Heart left ventricle (tissue), 16 donors: ENCODE results near the gene SMG5. TPM values are rescaled to one million over a fixed set of nuclear protein-coding genes. Genes with fewer than 3 reads are reported as not detected.

Experiments
- ATAC-seq, 4 donors: fragments of 200-7000 bp; cut with Tn5 transposase; one replicate each; pipeline ENCODE4 v1.9.1; 2020 to 2022; ENCODE audit warnings: moderate library complexity in 4 of 4, mild to moderate bottlenecking in 3 of 4, moderate number of reproducible peaks in 1 of 4
- DNase-seq, 5 donors: peaks; one replicate each; pipeline ENCODE4 v3.0.0-alpha.2; 2020
- H3K27ac ChIP-seq, 12 donors: fragments of 200-600 bp; sonication (generic) in 4 of 12; one replicate each; pipeline versions ENCODE4 v1.5.0 to v1.8.0; 2016 to 2022; ENCODE audit warnings: mild to moderate bottlenecking in 2 of 12
- H3K27me3 ChIP-seq, 9 donors: fragments of 200-600 bp; sonication (generic) in 2 of 9; one replicate each; pipeline versions ENCODE4 v1.5.1 to v1.8.0; 2016 to 2022; ENCODE audit warnings: mild to moderate bottlenecking in 3 of 9
- H3K36me3 ChIP-seq, 9 donors: fragments of 200-600 bp; sonication (generic) in 2 of 9; one replicate each; pipeline versions ENCODE4 v1.5.0 to v1.8.0; 2018 to 2022; ENCODE audit warnings: mild to moderate bottlenecking in 2 of 9
- H3K4me1 ChIP-seq, 12 donors: fragments of 200-600 bp; sonication (generic) in 4 of 12; one replicate each; pipeline versions ENCODE4 v1.5.0 to v1.8.0; 2016 to 2022; ENCODE audit warnings: mild to moderate bottlenecking in 3 of 12
- H3K4me3 ChIP-seq, 12 donors: fragments of 200-600 bp; sonication (generic) in 4 of 12; one replicate each; pipeline versions ENCODE4 v1.5.0 to v1.8.0; 2017 to 2022; ENCODE audit warnings: mild to moderate bottlenecking in 9 of 12, moderate library complexity in 4 of 12
- H3K9me3 ChIP-seq, 12 donors: fragments of 200-600 bp; sonication (generic) in 4 of 12; one replicate each; pipeline versions ENCODE4 v1.5.0 to v1.8.0; 2016 to 2022; ENCODE audit warnings: mild to moderate bottlenecking in 1 of 12
- POLR2A ChIP-seq, 2 donors: fragments of 450-650 bp; IDR thresholded peaks; one replicate each; pipeline ENCODE4 v1.6.1; 2017; ENCODE audit warnings: antibody characterized with exemption in 2 of 2, mild to moderate bottlenecking in 2 of 2, moderate library complexity in 2 of 2
- WGBS, 4 donors: extraction: QIAGEN DNeasy Blood & Tissue Kit in 2 of 4; methylation state at CpG; one replicate each; pipeline versions ENCODE4 v1.1.5 to v1.1.7; 2013 to 2018; 5-methylcytosine and 5-hydroxymethylcytosine counted together
- intact Hi-C, 10 donors: fragments of 100-400 bp; cut with DNase I; formaldehyde crosslinking; loops; one replicate each; pipeline versions ENCODE4 v1.11.1 to v1.14.2; 2022
- polyA plus RNA-seq, 2 donors: library from polyadenylated mRNA; stranded (reverse); fragments of 200-250 nt; gene quantifications; one replicate each; pipeline ENCODE4 v1.2.3, GENCODE V29; 2013
- total RNA-seq, 9 donors: library from RNA; depleted of rRNA in 2 of 9; stranded (reverse); fragments of >200 nt in 2 of 9; fragmentation: NEBNext Ultra II Directional in 3 of 9; extraction: Animal tissue kit (Norgen Biotek cat#: 25700) in 3 of 9; gene quantifications; one replicate each; pipeline versions ENCODE4 v1.1.0 to v1.2.4, GENCODE V29; 2016 to 2023
- TF ChIP-seq, protein P1 (sequence below), 12 donors: fragments of 200-600 bp; sonication (generic) in 4 of 12; IDR thresholded peaks; one replicate each; pipeline versions ENCODE4 v1.5.0 to v1.8.0; 2018 to 2022; ENCODE audit warnings: antibody characterized with exemption in 12 of 12, mild to moderate bottlenecking in 5 of 12
- donor health status: ischemic (EF 13 %, LVEDD 7.1; RV severe dilation, severe dysfunction).
- donor health status: healthy with polysubstance abuse.
- donor health status: DM: no; HTN: yes; CAD: no.
- donor health status: DM: no; HTN: no; CAD: no.
- donor health status: ischemic (EF 25% LVEDD 6.9; RV normal size, moderate dysfunction).
- donor health status: ischemic (EF 25% LVEDD 5.7; RV mildly dilated, moderate dysfunction).
- donor health status: healthy.
- donor health status: DM: yes; HTN: yes; CAD: no.
- donor health status: ischemic (EF 35%, LVEDD 5.7; RV mildly dilated, moderate dysfunction).
- donor health status: nonischemic (EF 11% LVEDD 7.7; RV severe dilation, severe dysfunction).
- donor health status: DM: yes; HTN: yes; CAD: no.
- donor health status: PGD.
- donor health status: ischemic (EF 29% LVEDD 5.4; RV normal size, mild dysfunction).
- donor health status: nonischemic (EF 23%, LVEDD 6.1; RV moderate dilation, normal function).

SMG5 gene
- total and polyA plus RNA-seq, 11 donors = 56.3 to 104 (median 89.4) TPM

DNA sequence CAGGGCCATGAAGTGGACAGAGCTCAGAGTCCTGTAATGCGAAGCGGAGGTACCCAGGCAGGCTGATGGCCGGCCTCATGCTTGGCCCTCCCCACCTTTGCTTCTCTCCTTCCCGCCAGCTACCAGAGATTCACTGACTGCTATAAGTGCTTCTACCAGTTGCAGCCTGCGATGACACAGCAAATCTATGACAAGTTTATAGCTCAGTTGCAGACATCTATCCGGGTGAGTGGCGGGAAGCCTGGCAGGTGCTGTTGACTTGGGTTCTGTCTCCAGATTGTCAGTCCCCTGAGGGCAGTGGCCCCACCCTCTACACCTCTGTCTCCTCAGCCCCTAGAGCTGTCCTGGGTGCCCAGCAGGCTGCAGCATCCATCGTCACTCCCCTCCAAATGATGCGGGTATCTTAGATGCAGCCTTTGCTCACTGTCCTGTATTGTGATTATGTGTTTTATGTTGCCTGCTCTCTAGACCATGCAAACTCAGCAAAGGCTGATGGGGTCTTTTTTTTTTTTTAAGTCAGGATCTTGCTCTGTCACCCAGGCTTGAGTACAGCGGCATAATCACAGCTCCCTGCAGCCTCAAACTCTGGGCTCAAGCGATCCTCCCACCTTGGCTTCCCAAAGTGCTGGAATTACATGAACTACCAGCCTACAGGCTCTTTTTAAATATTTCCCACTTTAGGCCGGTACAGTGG is 50.3 kb downstream of the SMG5 start:
- H3K27me3 ChIP-seq = no peaks in the 10 kb centered on the region
- H3K9me3 ChIP-seq = no peaks in the 10 kb centered on the region
- DNase-seq (peak in 1 of 5 donors; percentile 15), ATAC-seq (no peak)
- no peak overlapping the region for H3K27ac ChIP-seq
- WGBS, 4 donors = 90 to 93% (median 92%) methylated on average over 12 of the region's 12 CpGs
- intact Hi-C loops = no loop called here
- peaks cover 0 to 80% (median 64%) of the 10 kb centered on the region in 9 donors for H3K36me3 ChIP-seq
- H3K4me1 ChIP-seq = no peaks in the 10 kb centered on the region
- no peak for TF ChIP-seq POLR2A (IDR thresholded peaks at IDR 0.05)
- TF ChIP-seq, protein P1, sequence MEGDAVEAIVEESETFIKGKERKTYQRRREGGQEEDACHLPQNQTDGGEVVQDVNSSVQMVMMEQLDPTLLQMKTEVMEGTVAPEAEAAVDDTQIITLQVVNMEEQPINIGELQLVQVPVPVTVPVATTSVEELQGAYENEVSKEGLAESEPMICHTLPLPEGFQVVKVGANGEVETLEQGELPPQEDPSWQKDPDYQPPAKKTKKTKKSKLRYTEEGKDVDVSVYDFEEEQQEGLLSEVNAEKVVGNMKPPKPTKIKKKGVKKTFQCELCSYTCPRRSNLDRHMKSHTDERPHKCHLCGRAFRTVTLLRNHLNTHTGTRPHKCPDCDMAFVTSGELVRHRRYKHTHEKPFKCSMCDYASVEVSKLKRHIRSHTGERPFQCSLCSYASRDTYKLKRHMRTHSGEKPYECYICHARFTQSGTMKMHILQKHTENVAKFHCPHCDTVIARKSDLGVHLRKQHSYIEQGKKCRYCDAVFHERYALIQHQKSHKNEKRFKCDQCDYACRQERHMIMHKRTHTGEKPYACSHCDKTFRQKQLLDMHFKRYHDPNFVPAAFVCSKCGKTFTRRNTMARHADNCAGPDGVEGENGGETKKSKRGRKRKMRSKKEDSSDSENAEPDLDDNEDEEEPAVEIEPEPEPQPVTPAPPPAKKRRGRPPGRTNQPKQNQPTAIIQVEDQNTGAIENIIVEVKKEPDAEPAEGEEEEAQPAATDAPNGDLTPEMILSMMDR (IDR thresholded peaks at IDR 0.05) = no peak
- no peak overlapping the region for H3K4me3 ChIP-seq

DNA sequence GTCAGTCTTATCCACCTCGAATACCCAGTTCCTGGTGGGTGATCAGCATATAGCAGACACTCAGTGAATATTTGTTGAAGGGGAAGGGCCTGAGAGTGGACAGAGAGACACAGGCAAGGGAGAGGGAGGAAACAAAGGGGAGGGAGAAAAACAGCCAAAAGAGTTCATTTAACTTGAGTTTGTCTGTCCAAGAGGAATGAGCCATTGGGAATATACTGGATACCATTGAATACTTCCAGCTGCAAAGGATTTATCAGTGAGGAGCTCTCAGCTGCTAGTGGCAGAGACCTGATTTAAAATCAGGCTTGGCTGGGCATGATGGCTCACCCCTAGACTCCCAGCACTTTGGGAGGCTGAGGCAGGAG is 52.2 kb downstream of the SMG5 start:
- intact Hi-C loops = no loop called here
- TF ChIP-seq POLR2A (IDR thresholded peaks at IDR 0.05) = no peak
- TF ChIP-seq, protein P1 (IDR thresholded peaks at IDR 0.05) = no peak
- no peak overlapping the region for H3K4me3 ChIP-seq
- peaks cover 0 to 81% (median 55%) of the 10 kb centered on the region in 9 donors for H3K36me3 ChIP-seq
- whole genome bisulfite sequencing, 4 donors = 89 to 95% (median 89%) methylated on average over 1 of the region's 1 CpG
- H3K27me3 ChIP-seq = no peaks in the 10 kb centered on the region
- H3K4me1 ChIP-seq = peaks cover 0 to 10% (median 0%) of the 10 kb centered on the region in 12 donors
- DNase-seq (peak in 1 of 5 donors; percentile 1), ATAC-seq (no peak)
- H3K27ac ChIP-seq = peak overlapping the region in 1 of 12 donors; percentile 26
- no peaks in the 10 kb centered on the region for H3K9me3 ChIP-seq

DNA sequence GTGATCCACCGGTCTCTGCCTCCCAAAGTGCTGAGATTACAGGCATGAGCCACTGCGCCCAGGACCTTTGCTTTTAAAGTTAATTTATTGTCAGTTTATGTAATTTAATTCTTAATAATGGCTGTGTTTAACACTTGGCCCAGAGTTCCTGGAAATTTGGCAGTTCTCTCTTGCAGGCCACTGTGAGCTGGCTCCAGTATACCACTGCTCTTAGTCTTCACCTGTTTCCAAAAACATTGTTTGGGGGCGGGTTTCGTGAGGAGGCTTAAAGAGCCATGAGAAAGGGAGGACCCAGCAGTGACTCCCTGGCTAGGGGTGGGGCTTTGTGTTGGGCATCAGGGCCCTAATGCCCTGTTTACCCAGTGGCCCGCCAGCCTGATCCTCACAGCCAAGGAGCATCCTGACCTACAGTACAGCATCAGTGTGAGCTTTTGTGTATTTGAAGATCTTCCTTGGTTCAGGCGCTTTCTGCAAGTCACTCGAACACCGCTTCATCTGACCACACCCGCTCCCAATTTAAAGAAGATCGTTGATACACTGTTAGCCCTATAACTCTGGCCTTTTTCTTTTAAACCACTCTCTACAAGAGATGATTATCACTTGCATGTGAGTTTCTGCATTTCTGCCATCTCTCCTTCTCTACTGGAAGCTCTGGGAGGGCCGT is 52.7 kb downstream of the SMG5 start:
- H3K27ac ChIP-seq = peak overlapping the region in 1 of 12 donors; percentile 26
- ATAC-seq (no peak), DNase-seq (peak in 1 of 5 donors; percentile 8)
- no peaks in the 10 kb centered on the region for H3K27me3 ChIP-seq
- TF ChIP-seq, protein P1 (IDR thresholded peaks at IDR 0.05) = no peak
- no peak for TF ChIP-seq POLR2A (IDR thresholded peaks at IDR 0.05)
- 91 to 96% (median 93%) methylated on average over 11 of the region's 11 CpGs for WGBS, 4 donors
- H3K4me3 ChIP-seq = no peak overlapping the region
- no peaks in the 10 kb centered on the region for H3K9me3 ChIP-seq
- H3K4me1 ChIP-seq = peaks cover 0 to 13% (median 0%) of the 10 kb centered on the region in 12 donors
- H3K36me3 ChIP-seq = peaks cover 0 to 77% (median 53%) of the 10 kb centered on the region in 9 donors
- intact Hi-C loops = no loop called here

DNA sequence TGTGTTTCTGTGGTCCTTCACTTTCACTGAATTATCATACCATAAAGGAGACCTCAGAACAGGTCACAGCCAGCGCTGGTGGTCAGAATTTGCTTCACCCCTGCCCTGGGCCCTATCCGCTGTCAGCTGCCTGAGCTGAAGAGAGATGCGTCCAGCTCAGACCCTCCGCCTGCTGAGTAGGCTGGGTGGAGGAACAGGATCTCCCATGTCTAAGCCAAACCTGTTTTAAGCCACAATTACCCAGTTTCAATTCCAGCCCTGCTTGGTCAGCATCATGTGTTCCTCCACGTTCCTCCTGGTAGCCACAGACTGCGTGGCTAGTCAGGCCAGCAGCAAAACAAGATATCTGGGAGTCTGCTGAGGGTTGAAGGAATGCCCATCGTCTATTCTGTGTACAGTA is 54.1 kb downstream of the SMG5 start:
- no peaks in the 10 kb centered on the region for H3K9me3 ChIP-seq
- peak overlapping the region in 1 of 12 donors; percentile 42 for H3K27ac ChIP-seq
- H3K4me1 ChIP-seq = peaks cover 0 to 16% (median 0%) of the 10 kb centered on the region in 12 donors
- no peaks in the 10 kb centered on the region for H3K27me3 ChIP-seq
- intact Hi-C loops = no loop called here
- H3K4me3 ChIP-seq = no peak overlapping the region
- ATAC-seq (peak in 2 of 4 donors; percentile 19 to 37), DNase-seq (peak in 1 of 5 donors; percentile 25)
- TF ChIP-seq POLR2A (IDR thresholded peaks at IDR 0.05) = no peak
- TF ChIP-seq, protein P1 (IDR thresholded peaks at IDR 0.05) = no peak
- H3K36me3 ChIP-seq = peaks cover 0 to 76% (median 47%) of the 10 kb centered on the region in 9 donors
- WGBS, 4 donors = 75 to 89% (median 86%) methylated on average over 7 of the region's 7 CpGs
